NCI-H1436 (cell line): ENCODE data around the gene DCD.
"Not testable (repeated sequence)": the region's sequence is repeated elsewhere in the genome, so short reads cannot be mapped to it uniquely, and the experiment has no call there.

Experiments
- DNase-seq: peaks from one replicate; lab custom pipeline; 2025; lab: John Stamatoyannopoulos, UW

DCD gene

GRCh38 chr12:54653025-54653424 lies 4.9 kb upstream of the DCD start:
- DNase-seq, result no peak

- DNase-seq, result no peak
Measured at GRCh38 chr12:54650889-54651288, 2.7 kb upstream of the DCD start.

DNA sequence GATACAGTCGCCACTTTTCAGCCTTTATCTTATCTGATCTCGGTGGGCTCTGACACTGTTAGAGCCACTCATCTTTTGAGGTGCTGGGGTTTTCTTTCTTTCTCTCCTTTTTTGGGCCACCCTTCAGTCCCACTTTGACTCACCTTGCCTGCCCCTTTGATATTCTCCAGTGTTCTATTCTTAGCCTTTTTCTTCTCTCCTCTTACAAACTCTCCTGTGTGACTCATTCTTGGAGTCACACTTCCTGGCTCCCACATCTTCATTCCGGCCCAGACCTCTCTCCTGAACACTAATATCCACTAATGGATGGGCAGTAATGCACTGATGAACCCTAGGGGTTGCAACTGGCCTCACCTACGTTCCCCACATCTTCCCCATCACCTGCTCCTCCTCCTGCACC lies 2.2 kb upstream of the DCD start:
- no peak for DNase-seq

GRCh38 chr12:54649825-54650224 lies 1.7 kb upstream of the DCD start:
- DNase-seq, result no peak

GRCh38 chr12:54641554-54641953 lies 6.6 kb downstream of the DCD start:
- DNase-seq, result no peak

GRCh38 chr12:54641089-54641488 lies 7.1 kb downstream of the DCD start:
- no peak for DNase-seq

DNA sequence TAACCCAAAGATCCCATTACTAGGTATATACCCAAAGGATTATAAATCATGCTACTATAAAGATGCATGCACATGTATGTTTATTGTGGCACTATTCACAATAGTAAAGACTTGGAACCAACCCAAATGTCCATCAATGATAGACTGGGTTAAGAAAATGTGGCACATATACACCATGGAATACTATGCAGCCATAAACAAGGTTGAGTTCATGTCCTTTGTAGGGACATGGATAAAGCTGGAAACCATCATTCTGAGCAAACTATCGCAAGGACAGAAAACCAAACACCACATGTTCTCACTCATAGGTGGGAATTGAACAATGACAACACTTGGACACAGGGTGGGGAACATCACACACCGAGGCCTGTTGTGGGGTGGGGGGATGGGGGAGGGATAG lies 9.1 kb downstream of the DCD start:
- not testable (repeated sequence) for DNase-seq

DNA sequence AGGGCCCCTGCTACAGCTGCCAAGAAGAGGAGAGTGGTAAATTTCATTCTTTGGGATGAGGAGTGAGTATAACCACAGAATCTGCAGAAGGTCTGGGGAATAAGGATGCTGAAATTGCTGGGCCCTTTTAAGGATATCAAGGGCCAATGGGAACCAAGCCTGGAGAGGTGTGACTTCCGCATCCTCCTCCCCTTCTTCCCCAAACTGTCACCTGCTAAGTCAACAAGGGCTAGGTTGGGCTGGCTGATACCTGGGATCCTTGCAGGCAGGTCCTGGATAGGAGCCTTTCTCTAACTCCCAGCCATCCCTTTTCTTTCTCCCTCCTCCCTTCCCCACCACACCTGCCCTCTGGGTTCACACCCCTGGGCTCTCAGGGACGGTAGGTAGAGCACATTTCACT lies 13.4 kb downstream of the DCD start, which contains the start of gene LACRT:
Gene LACRT, minus strand, starts transcription at position 101 of the 400 bp plus-strand sequence. Its CDS starts 54 bp downstream, at position 47.
- no peak for DNase-seq

GRCh38 chr12:54631988-54632728 lies 16.0 kb downstream of the DCD start:
- no peak for DNase-seq

GRCh38 chr12:54631551-54631950 lies 16.6 kb downstream of the DCD start:
- DNase-seq, result no peak

- DNase-seq, result no peak
Measured at GRCh38 chr12:54629925-54630324, 18.2 kb downstream of the DCD start.

GRCh38 chr12:54628186-54628846 lies 19.8 kb downstream of the DCD start:
- no peak for DNase-seq

DNA sequence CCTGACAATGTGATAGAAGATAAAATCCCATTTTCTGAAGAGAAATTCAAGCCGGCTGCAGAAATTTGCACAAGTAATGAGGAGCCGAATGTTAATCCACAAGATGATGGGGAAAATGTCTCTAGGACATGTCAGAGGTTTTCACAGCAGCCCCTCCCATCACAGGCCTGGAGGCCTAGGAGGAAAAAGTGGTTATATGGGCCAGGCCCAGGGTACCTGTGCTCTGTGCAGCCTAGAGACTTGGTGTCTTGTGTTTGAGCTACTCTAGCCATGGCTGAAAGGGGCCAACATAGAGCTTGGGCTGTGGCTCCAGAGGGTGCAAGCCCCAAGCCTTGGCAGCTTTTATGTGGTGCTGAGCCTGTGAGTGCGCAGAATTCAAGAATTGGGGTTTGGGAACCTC lies 20.9 kb downstream of the DCD start:
- no peak for DNase-seq

GRCh38 chr12:54625598-54625997 lies 22.6 kb downstream of the DCD start:
- DNase-seq, result no peak

DNA sequence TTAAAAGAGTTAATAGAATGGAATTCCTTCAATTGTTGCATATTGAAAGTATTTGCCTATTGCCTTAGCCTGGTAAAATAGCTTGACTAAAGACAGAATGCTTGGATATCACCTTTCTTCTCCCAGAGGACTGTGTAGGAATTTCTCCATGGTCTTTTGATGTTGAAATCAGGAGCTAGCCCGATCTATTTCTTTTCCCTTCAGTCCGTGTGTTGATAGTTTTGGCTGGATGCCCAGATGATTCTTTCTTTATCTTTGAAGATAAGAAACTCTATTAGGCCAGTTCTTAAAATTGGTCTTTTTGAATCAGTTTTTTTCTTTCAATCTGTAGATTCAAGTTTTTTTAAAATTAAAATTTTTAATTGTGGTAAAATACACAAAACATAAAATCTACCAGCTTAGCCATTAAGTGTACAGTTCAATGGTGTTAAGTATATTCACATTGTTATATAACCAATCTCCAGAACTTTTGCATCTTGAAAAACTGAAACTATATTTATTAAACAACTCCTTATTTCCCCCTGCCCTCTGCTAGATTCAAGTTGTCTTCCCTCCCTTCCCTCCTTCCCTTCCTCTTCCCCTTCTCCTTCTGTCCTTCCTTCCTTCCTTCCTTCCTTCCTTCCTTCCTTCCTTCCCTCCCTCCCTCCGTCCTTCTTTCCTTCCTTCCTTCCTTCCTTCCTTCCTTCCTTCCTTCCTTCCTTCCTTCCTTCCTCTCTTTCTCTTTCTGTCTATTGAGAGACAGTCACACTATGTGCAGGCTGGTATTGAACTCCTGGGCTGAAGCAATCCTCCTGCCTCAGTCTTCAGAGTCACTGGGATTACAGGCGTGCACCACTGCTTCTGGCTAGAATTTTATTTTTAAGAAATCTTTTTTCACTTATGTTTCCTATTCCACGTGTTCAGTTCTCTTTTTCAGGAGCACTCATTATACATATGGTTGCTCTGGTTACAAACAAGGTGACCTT lies 23.6 kb downstream of the DCD start:
- DNase-seq, result no peak

- no peak for DNase-seq
Measured at GRCh38 chr12:54622463-54623183, 25.5 kb downstream of the DCD start.

DNA sequence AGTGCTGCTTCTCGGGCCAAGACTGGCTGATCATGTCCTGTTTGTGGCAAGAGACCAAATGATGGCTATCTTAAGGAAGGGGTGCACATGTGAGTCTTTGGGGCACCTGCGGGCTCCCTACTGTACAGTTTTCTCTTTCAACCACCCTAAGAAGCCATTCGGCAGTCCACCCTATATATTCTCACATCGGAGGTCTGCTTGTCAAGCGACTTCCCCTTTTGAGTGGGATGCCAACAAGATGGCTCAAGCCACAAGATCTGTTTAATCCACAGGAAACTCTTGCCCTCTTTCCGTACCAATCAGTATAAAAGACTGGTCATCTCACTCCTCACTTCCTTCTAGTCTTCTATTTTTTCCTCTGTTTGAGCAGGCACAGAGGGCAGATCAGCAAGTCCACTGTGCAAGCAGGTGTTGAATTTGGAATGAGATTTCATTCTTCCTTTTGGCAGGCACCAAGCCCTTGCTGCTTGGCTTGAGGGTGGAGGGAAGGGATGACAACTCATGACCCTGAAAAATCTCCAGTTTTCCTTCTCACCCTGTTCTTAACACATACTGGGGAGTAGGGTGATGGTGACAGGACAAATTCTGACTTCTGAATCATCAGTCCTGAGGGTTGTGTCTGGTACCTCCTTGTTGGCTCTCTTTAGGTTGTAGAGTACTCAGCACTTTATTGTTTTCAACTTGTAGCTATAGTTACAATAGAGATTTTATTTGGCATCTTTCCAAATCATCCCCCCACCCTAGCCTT lies 31.1 kb downstream of the DCD start:
- DNase-seq, result no peak

DNA sequence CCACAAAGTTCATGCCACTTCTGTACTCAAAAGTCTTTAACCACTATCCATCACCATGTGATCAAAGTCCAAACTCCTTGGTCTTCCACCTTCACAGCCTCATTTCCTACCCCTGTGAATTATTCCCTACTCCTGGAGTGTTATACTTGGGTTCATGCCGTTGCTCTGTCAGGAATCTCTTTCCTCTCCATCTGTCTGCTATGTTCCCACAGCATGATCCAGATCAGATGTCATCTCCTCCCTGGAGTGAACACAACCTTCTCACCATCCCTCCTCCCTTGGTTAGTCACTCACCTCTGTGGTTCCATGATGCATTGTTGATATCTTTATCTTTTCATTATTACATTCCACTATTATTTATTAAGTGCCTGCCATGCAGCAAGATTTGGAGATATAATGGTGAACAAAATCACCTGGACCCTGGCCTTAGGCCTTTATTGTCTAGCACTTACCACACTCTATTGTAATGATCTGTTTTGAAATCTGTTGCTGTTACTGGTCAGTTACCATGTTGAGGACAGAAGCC lies 35.9 kb downstream of the DCD start:
- no peak for DNase-seq

DNA sequence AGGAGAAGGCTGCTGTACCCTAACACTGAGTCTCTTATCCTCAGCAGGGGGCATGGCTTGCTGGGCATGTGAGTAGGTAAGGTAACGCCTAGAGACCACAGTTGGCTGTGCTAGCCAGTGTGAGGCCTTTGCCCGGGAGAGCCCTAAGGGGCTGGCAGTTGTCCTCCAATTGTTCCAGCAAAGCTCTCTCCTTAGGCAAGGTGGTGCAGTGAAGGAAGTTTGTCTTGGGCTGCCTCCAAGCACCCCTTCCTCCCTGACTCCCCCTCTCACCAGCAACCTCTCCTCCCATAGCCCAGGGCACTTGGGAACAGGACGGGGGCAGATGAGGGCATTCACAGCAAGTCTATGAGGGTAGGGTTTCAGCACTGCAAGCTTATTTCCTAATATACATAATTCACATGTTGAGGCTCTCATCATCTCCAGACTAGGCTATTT lies 36.4 kb downstream of the DCD start:
- no peak for DNase-seq

DNA sequence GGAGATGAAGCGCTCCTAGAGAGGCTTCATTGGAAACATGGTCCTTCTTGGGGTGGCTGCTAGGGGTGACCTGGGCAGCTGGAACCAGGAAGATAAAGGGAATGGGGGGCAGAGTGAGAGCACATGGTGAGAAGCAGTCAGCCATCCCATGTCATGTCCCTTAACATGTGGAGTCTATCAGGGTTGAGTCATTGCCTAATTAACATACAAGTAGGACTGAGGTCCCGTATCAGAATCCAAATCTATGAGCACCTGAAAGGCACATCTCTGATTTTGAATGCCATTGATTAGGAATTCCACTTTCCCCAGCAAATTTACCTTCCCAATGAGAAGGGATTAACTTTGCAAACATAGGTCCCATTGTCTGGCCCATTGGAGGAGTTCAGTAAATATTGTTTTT lies 39.4 kb downstream of the DCD start:
- DNase-seq, result no peak

DNA sequence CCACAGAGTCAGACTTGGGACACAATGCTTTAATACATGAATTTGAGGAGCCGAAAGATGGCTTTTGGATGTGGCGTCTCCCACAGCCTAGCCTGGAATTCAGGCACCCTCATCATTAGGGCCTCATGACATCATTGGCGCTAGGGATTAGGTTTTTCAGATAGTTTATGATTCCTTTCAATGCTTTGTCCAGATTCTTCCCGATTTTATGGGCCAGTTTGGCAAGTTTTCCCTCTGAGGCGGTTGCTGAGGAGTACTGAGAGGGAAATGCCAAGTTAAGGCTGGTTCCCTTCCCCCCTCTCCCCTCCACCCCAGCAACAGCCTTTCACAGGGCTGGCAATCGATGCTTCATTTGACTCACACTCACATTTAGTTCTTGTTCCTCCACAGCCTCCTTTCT lies 40.0 kb downstream of the DCD start:
- DNase-seq, result no peak
